GM12874 (cell line): ENCODE data around the gene ORC5.

Source experiments
- TF ChIP-seq, protein P1 (sequence below): IDR thresholded peaks from 2 replicates; pipeline ENCODE4 v1.5.1; 2011; ENCODE audit warnings: low read depth, mild to moderate bottlenecking, control low read depth, low read length, moderate library complexity; ENCODE audit not compliant: insufficient read depth

ORC5 gene

DNA sequence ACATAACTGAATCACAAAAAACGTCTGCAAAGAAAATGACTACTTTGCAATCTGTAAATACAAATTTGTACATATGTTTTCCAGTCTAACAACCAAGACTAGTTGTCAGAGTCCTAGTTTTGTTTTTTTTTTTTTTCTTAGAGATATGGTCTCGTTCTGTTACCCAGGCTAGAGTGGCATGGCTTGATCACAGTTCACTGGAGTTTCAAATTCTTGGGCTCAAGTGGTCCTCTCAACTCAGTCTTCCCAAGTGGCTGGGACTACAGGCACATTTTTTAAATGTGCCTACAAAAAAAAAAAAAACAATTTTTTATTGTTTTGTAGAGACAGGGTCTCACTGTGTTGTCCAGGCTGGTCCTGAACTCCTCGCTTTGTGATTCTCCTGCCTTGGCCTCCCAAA is 70.8 kb downstream of the ORC5 start:
- TF ChIP-seq, protein P1, sequence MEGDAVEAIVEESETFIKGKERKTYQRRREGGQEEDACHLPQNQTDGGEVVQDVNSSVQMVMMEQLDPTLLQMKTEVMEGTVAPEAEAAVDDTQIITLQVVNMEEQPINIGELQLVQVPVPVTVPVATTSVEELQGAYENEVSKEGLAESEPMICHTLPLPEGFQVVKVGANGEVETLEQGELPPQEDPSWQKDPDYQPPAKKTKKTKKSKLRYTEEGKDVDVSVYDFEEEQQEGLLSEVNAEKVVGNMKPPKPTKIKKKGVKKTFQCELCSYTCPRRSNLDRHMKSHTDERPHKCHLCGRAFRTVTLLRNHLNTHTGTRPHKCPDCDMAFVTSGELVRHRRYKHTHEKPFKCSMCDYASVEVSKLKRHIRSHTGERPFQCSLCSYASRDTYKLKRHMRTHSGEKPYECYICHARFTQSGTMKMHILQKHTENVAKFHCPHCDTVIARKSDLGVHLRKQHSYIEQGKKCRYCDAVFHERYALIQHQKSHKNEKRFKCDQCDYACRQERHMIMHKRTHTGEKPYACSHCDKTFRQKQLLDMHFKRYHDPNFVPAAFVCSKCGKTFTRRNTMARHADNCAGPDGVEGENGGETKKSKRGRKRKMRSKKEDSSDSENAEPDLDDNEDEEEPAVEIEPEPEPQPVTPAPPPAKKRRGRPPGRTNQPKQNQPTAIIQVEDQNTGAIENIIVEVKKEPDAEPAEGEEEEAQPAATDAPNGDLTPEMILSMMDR: no peak

DNA sequence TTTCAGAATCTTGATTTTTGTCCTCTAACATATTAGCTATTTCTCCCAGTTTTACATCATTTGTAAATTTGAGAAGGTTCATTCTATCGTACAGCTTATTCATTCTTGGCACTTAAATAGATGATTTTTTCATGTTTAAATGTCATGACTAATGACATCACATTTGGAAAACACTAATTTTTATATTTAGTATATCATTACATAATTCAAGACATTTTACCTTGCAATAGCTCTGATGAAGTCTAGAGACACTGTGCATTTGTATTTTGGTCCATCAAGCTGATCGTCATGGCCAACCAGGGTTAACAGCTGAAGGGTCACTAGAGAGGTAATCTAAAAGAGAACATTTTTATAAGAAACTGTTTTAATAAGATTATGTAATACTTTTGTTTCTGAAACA is 71.3 kb downstream of the ORC5 start:
- TF ChIP-seq, protein P1: no peak

DNA sequence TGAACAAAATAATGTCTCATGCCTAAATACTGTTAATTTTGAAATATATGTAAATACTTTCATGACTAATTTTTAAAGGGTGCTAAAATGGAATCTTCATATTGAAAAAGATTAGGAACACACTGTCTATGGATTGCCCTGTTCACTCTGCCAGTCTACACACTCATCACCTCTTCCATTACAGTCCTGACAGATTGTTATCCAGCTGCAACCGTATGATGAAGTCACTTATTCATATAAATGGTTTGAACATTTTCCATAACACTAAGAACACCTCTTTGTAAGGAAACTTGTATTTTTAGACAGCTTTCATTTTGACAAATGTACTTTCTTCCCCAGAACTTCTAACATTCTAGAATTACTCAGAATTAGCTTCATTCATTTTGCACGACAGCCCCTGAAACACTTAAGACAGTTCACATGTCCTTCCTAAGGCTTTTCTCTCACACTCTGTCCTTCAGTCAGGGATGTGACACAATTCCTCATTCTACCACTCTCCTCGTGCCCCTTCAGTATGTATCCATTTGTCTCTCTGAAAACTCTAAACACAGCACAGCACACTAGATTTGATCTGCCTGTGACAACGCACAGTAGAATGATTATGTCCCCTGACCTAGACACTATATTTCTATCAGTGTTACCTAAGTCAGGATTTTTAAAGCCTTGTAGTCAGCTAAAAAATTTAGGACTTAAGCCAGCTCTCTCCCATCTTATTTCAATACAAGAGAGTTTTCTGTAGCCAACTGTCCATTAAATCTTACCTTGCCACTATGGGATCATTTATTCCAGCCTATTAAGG is 71.9 kb downstream of the ORC5 start:
- TF ChIP-seq, protein P1: no peak

DNA sequence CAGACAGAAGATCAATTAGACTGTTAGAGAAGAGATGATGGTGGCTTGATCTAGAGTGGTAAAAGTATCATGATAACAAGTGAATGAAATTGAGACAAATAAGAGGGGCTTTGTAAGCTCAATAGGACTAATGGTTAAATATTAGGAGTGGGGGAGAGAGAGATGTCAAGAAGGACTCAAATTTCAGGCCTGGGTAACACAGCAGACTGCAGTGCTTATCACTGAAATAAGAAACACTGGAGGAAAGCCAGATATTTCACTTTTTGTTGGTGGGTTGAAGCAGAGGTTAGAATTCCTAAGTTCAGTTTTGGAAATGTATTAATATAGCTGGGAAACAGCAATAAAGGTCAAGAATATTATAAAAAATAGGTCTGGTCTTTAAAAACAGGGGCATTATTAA is 74.6 kb downstream of the ORC5 start:
- TF ChIP-seq, protein P1: no peak

DNA sequence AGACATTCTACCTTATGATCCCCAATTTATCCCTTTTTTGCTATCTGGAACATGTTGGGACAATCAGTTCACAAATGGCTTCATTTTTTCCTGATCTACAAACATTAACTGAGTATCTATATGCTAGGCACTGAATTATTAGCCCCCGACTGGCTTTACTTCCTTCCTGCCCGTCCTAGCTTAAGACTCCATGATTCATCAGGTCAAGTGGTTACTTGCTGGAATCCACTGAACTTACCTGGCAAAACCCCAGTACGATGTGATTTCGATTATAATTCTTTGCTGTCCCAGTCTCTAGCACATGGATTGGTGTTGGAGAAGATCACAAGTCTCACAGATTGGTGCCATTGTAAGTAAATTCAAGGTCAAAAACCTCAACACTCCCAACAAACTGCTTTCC is 77.1 kb downstream of the ORC5 start:
- TF ChIP-seq, protein P1: no peak

DNA sequence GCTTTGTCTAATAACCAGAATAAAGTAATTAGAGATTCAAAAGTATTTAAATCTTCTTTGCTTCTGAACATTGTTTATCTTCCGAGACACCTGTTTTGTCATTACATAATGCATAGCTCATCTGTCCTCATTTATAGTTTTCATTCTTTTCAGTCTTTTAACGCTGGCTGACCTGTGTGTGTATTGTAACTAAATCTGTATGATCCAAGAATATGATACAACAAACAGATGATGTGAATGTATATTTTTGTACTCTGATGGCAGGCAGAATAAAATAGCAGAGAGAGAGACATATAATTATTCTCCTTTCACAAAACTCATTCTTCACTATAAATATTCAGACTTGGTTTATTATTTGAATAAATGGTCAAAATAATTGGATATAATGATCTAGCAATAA is 80.6 kb downstream of the ORC5 start:
- TF ChIP-seq, protein P1: no peak

DNA sequence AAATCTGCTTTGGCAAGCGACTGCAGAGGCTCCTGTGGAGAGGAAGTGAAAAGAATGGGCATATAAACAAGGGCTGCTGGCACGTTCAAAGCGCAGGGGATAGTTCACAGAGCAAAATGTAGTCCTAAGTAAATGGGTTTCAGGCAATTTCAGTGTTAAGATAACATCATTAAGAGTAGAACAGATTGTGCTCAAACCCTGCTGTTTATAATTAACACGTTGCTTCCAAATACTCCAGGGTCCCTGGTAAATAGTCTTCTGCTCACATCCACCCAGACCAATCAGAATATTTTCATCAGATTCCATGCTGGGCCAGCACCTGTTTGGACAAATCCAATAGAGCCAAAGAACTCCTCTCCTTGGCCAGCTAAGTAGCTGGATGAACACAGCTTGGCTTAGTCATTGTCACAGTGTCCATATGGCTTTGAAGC is 81.4 kb downstream of the ORC5 start:
- TF ChIP-seq, protein P1: no peak
